HepG2 (cell line): Measurements from ENCODE around the gene SYPL1. TPM values are rescaled to one million over a fixed set of nuclear protein-coding genes. Genes with fewer than 3 reads are reported as not detected.

ENCODE experiments used
- ATAC-seq: fragments of 200-7000 bp; cut with Tn5 transposase; 3 replicates; pipeline ENCODE4 v1.9.1; 2020; ENCODE audit warnings: mild to moderate bottlenecking, moderate library complexity
- BruUV-seq: library from RNA; stranded (reverse); fragments of 400-500 nt; replicated peaks from 2 replicates; lab custom pipeline; 2021; lab: Mats Ljungman, UMichigan
- CTCF ChIA-PET: fragments of 300-600 bp; formaldehyde crosslinking; extraction: SDS; loops from one replicate; lab custom pipeline; 2021; ENCODE audit warnings: low total read pairs, inconsistent platforms, low intra/inter-chr PET ratio; lab: Yijun Ruan, JAX
- POLR2A ChIA-PET: fragments of 350-600 bp; sonication (Branson Sonifier 250); formaldehyde crosslinking; loops from one replicate; lab custom pipeline; 2020; ENCODE audit warnings: antibody characterized with exemption, inconsistent platforms; lab: Yijun Ruan, JAX
- DNase-seq: peaks from one replicate; pipeline ENCODE4 v3.0.0-alpha.2; 2015; ENCODE audit warnings: low spot score
- FAIRE-seq: peaks from 3 replicates; lab custom pipeline; 2011; peaks lifted over from hg19 to GRCh38; lab: Jason Lieb, UNC
- H2AFZ ChIP-seq: one replicate; pipeline ENCODE4 v1.6.1; 2011; ENCODE audit warnings: low read length, inconsistent platforms
- H3K27ac ChIP-seq: fragments of 300-600 bp; 3 replicates; pipeline ENCODE4 v1.8.0; 2011; ENCODE audit warnings: mixed run types, mild to moderate bottlenecking, mixed read lengths, low read length, inconsistent platforms; ENCODE audit not compliant: insufficient read depth; ENCODE audit errors: extremely low read length
- H3K27me3 ChIP-seq, 2 experiments: fragments of 200-600 bp in 1 of 2; 2 replicates in 1 of 2; 3 replicates in 1 of 2; pipeline versions ENCODE4 v1.6.0 to v1.8.0; 2011; ENCODE audit warnings: low read length in 2 of 2, mild to moderate bottlenecking in 2 of 2, moderate library complexity in 2 of 2, inconsistent platforms in 1 of 2; ENCODE audit not compliant: insufficient read depth in 2 of 2, control insufficient read depth in 1 of 2
- H3K36me3 ChIP-seq, 2 experiments: fragments of 200-600 bp in 1 of 2; replicated peaks in 1 of 2; 2 replicates in 1 of 2; 3 replicates in 1 of 2; pipeline versions ENCODE4 v1.5.1 to v1.8.0; 2011; ENCODE audit warnings: low read length in 2 of 2, inconsistent platforms in 1 of 2; ENCODE audit not compliant: insufficient read depth in 2 of 2, control insufficient read depth in 1 of 2
- H3K4me1 ChIP-seq: 2 replicates; pipeline ENCODE4 v1.5.1; 2012; ENCODE audit warnings: low read length, inconsistent platforms; ENCODE audit not compliant: insufficient read depth
- H3K4me2 ChIP-seq: 2 replicates; pipeline ENCODE4 v1.6.0; 2011; ENCODE audit warnings: low read depth, low read length, inconsistent platforms
- H3K4me3 ChIP-seq, 3 experiments: fragments of 200-600 bp in 1 of 3; sonication (generic), shearing (Covaris generic) in 1 of 3; replicated peaks in 1 of 3; 2 replicates each; pipeline ENCODE4 v1.5.1; 2011 to 2016; ENCODE audit warnings: low read length in 3 of 3, inconsistent platforms in 2 of 3, low read depth in 2 of 3, mild to moderate bottlenecking in 2 of 3, control low read depth in 1 of 3, mixed read lengths in 1 of 3; ENCODE audit not compliant: insufficient read depth in 1 of 3
- H3K79me2 ChIP-seq: one replicate; pipeline ENCODE4 v1.6.1; 2011; ENCODE audit warnings: low read length, inconsistent platforms; ENCODE audit not compliant: insufficient read depth
- H3K9ac ChIP-seq: 2 replicates; pipeline ENCODE4 v1.6.0; 2011; ENCODE audit warnings: mild to moderate bottlenecking, low read depth, low read length, inconsistent platforms; ENCODE audit not compliant: insufficient read depth
- H3K9me3 ChIP-seq: 2 replicates; pipeline ENCODE4 v1.5.1; 2012; ENCODE audit warnings: mild to moderate bottlenecking, low read length
- H4K20me1 ChIP-seq: 2 replicates; pipeline ENCODE4 v1.6.0; 2011; ENCODE audit warnings: inconsistent platforms, mild to moderate bottlenecking, low read length, moderate library complexity; ENCODE audit not compliant: insufficient read depth
- ATAD3A ChIP-seq: sonication (generic); formaldehyde crosslinking; IDR thresholded peaks from 2 replicates; pipeline ENCODE4 v1.4.0; 2020; ENCODE audit warnings: missing genetic modification reagents
- CCAR2 ChIP-seq: fragments of 200-400 bp; formaldehyde crosslinking; optimal IDR thresholded peaks from 2 replicates; pipeline ENCODE3; 2018; ENCODE audit warnings: low read depth, mild to moderate bottlenecking, low read length, moderate library complexity
- ETV6 ChIP-seq: sonication (generic); formaldehyde crosslinking; conservative IDR thresholded peaks from 2 replicates; pipeline ENCODE4 v1.4.0; 2020; ENCODE audit warnings: missing genetic modification reagents
- HNRNPH1 ChIP-seq: fragments of 200-400 bp; formaldehyde crosslinking; optimal IDR thresholded peaks from 2 replicates; pipeline ENCODE3; 2017; ENCODE audit warnings: mild to moderate bottlenecking, low read depth, low read length
- MYPOP ChIP-seq: sonication (generic); formaldehyde crosslinking; IDR thresholded peaks from 2 replicates; pipeline ENCODE4 v1.8.1; 2023; ENCODE audit warnings: mild to moderate bottlenecking, moderate library complexity, missing genetic modification reagents
- POLR2G ChIP-seq: fragments of 200-400 bp; formaldehyde crosslinking; IDR thresholded peaks from 2 replicates; pipeline ENCODE4 v1.6.1; 2018; ENCODE audit warnings: mild to moderate bottlenecking, low read depth, low read length, moderate library complexity
- SPEN ChIP-seq: sonication (generic); formaldehyde crosslinking; IDR thresholded peaks from 2 replicates; pipeline ENCODE4 v1.5.1; 2020; ENCODE audit warnings: low read depth, mild to moderate bottlenecking, missing genetic modification reagents
- STAG1 ChIP-seq: sonication (generic); formaldehyde crosslinking; IDR thresholded peaks from 2 replicates; pipeline ENCODE4 v1.4.0; 2020; ENCODE audit warnings: missing genetic modification reagents
- ZNF557 ChIP-seq: sonication (generic); formaldehyde crosslinking; IDR thresholded peaks from 2 replicates; pipeline ENCODE4 v1.4.0; 2020; ENCODE audit warnings: missing genetic modification reagents
- ZNF746 ChIP-seq: sonication (generic); formaldehyde crosslinking; IDR thresholded peaks from 2 replicates; pipeline ENCODE4 v1.8.0; 2022; ENCODE audit warnings: mild to moderate bottlenecking, missing genetic modification reagents
- ZNF761 ChIP-seq: sonication (generic); formaldehyde crosslinking; conservative IDR thresholded peaks from 2 replicates; pipeline ENCODE4 v1.4.0; 2020; ENCODE audit warnings: mild to moderate bottlenecking, missing genetic modification reagents
- ZNF879 ChIP-seq: sonication (generic); formaldehyde crosslinking; IDR thresholded peaks from 2 replicates; pipeline ENCODE4 v1.8.1; 2023; ENCODE audit warnings: missing genetic modification reagents
- ZZZ3 ChIP-seq: sonication (generic); formaldehyde crosslinking; IDR thresholded peaks from 2 replicates; pipeline ENCODE4 v1.4.0; 2020; ENCODE audit warnings: missing genetic modification reagents, mild to moderate bottlenecking, borderline replicate concordance
- WGBS: methylation state at CpG from one replicate; pipeline ENCODE4 v1.1.6; 2017; ENCODE audit warnings: low lambda C conversion rate; 5-methylcytosine and 5-hydroxymethylcytosine counted together
- in situ Hi-C: cut with HindIII; loops from 2 replicates; pipeline ENCODE4 v1.10.0; 2017; ENCODE audit warnings: low pct_unique_long_range_greater_than_20kb; ENCODE audit not compliant: extremely low pct_ligation_motif_present
- intact Hi-C: fragments of 100-400 bp; cut with micrococcal nuclease; formaldehyde crosslinking; loops from one replicate; pipeline ENCODE4 v1.10.0; 2022; ENCODE audit not compliant: unreplicated experiment
- polyA plus RNA-seq, 8 experiments: library from polyadenylated mRNA; depleted of rRNA in 3 of 8; stranded (reverse) in 7 of 8; unstranded in 1 of 8; fragments of >200 nt; fragmentation: Illumina TruSeq in 4 of 8; extraction: Trizol in 4 of 8; gene quantifications; 2 replicates each; pipeline versions ENCODE4 v1.2.1 to v1.2.3, GENCODE V29; 2011 to 2016; ENCODE audit warnings: low read depth in 4 of 8, missing spikeins in 1 of 8, mixed read lengths in 1 of 8; ENCODE audit not compliant: insufficient read depth in 1 of 8
- total RNA-seq, 5 experiments: library from RNA; depleted of rRNA; stranded (reverse); fragments of >200 nt; fragmentation: Illumina TruSeq; extraction: Trizol; gene quantifications; 2 replicates each; pipeline ENCODE4 v1.2.3, GENCODE V29; 2016; ENCODE audit warnings: low read depth in 1 of 5
- TF ChIP-seq, protein P1 (sequence below): sonication (generic); formaldehyde crosslinking; IDR thresholded peaks from 2 replicates; pipeline ENCODE4 v1.4.0; 2020; ENCODE audit warnings: missing genetic modification reagents
- TF ChIP-seq, protein P2 (sequence below): sonication (generic); formaldehyde crosslinking; IDR thresholded peaks from 2 replicates; pipeline ENCODE4 v1.8.0; 2022; ENCODE audit warnings: missing genetic modification reagents, mild to moderate bottlenecking, inconsistent platforms, borderline replicate concordance
- TF ChIP-seq, protein P3 (sequence below): sonication (generic); formaldehyde crosslinking; IDR thresholded peaks from 2 replicates; pipeline ENCODE4 v1.5.0; 2020; ENCODE audit warnings: mild to moderate bottlenecking, missing genetic modification reagents
- TF ChIP-seq, protein P4 (sequence below): sonication (generic); formaldehyde crosslinking; IDR thresholded peaks from 2 replicates; pipeline ENCODE4 v1.9.0; 2022; ENCODE audit warnings: missing genetic modification reagents, mild to moderate bottlenecking, borderline replicate concordance

SYPL1 gene
- total and polyA plus RNA-seq, 2 of the 13 experiments (the other 11 are each of a cell fraction or from before 2014, with no cell fraction given), result 27.5 to 40.2 TPM

- DNase-seq, result no peak
- no peak overlapping the region for H3K4me3 ChIP-seq
- no peaks in the 10 kb centered on the region for H3K9me3 ChIP-seq
- H3K4me2 ChIP-seq, result peak overlapping the region; percentile 57
- ATAC-seq, result peak; percentile 71
- ChIA-PET CTCF (no interaction called here), POLR2A (interaction anchor here (0.9 kb wide), 1 partner anchor 41 kb away, joined by 5 read pairs; the partner anchor contains the start of gene SYPL1)
- 43% methylated on average over 8 of the region's 9 CpGs for WGBS
- H3K27me3 ChIP-seq, result peaks cover 0 to 3% of the 10 kb centered on the region in 2 experiments; a peak in 2 of 5 replicates
- in situ Hi-C loops (no loop called here), intact Hi-C loops (no loop called here)
- H3K36me3 ChIP-seq, result no peaks in the 10 kb centered on the region
- H3K4me1 ChIP-seq, result peaks cover 75% of the 10 kb centered on the region
- FAIRE-seq, result no peak
- no peaks in the 10 kb centered on the region for H4K20me1 ChIP-seq
- no peaks in the 10 kb centered on the region for H3K79me2 ChIP-seq
- peak overlapping the region; percentile 47 for H3K27ac ChIP-seq
- no peak overlapping the region for H2AFZ ChIP-seq
- no peak overlapping the region for H3K9ac ChIP-seq
- BruUV-seq, result no TSS peak
- TF ChIP-seq ATAD3A (CRISPR knock-in tag) (no peak), HNRNPH1 (no peak), ETV6 (CRISPR knock-in tag) (no peak), SPEN (no peak), ZNF746 (CRISPR knock-in tag) (0 out of 2 replicates have a peak, but pooled peaks have one; percentile 20), MYPOP (0 out of 2 replicates have a peak, but pooled peaks have one; percentile 18), ZZZ3 (CRISPR knock-in tag) (no peak), STAG1 (no peak), ZNF879 (CRISPR knock-in tag) (no peak), POLR2G (no peak), ZNF557 (CRISPR knock-in tag) (0 out of 2 replicates have a peak, but pooled peaks have one; percentile 2), CCAR2 (no peak), ZNF761 (no peak)
- TF ChIP-seq, protein P1, sequence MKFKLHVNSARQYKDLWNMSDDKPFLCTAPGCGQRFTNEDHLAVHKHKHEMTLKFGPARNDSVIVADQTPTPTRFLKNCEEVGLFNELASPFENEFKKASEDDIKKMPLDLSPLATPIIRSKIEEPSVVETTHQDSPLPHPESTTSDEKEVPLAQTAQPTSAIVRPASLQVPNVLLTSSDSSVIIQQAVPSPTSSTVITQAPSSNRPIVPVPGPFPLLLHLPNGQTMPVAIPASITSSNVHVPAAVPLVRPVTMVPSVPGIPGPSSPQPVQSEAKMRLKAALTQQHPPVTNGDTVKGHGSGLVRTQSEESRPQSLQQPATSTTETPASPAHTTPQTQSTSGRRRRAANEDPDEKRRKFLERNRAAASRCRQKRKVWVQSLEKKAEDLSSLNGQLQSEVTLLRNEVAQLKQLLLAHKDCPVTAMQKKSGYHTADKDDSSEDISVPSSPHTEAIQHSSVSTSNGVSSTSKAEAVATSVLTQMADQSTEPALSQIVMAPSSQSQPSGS (CRISPR knock-in tag), result no peak
- TF ChIP-seq, protein P2, sequence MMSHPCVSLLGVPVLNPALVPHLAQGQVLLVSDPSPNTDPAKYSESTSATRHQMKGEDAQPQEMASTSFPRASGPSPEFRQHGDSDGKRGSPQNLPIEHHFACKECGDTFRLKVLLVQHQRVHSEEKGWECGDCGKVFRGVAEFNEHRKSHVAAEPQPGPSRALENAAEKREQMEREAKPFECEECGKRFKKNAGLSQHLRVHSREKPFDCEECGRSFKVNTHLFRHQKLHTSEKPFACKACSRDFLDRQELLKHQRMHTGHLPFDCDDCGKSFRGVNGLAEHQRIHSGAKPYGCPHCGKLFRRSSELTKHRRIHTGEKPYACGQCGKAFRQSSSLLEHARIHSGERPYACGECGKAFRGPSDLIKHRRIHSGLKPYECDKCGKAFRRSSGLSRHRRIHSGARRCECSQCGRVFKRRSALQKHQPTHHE, result no peak
- TF ChIP-seq, protein P3, sequence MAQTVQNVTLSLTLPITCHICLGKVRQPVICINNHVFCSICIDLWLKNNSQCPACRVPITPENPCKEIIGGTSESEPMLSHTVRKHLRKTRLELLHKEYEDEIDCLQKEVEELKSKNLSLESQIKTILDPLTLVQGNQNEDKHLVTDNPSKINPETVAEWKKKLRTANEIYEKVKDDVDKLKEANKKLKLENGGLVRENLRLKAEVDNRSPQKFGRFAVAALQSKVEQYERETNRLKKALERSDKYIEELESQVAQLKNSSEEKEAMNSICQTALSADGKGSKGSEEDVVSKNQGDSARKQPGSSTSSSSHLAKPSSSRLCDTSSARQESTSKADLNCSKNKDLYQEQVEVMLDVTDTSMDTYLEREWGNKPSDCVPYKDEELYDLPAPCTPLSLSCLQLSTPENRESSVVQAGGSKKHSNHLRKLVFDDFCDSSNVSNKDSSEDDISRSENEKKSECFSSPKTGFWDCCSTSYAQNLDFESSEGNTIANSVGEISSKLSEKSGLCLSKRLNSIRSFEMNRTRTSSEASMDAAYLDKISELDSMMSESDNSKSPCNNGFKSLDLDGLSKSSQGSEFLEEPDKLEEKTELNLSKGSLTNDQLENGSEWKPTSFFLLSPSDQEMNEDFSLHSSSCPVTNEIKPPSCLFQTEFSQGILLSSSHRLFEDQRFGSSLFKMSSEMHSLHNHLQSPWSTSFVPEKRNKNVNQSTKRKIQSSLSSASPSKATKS (CRISPR knock-in tag), result no peak
- TF ChIP-seq, protein P4, sequence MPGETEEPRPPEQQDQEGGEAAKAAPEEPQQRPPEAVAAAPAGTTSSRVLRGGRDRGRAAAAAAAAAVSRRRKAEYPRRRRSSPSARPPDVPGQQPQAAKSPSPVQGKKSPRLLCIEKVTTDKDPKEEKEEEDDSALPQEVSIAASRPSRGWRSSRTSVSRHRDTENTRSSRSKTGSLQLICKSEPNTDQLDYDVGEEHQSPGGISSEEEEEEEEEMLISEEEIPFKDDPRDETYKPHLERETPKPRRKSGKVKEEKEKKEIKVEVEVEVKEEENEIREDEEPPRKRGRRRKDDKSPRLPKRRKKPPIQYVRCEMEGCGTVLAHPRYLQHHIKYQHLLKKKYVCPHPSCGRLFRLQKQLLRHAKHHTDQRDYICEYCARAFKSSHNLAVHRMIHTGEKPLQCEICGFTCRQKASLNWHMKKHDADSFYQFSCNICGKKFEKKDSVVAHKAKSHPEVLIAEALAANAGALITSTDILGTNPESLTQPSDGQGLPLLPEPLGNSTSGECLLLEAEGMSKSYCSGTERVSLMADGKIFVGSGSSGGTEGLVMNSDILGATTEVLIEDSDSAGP (CRISPR knock-in tag), result peak; percentile 43; the same call in 1 of the 2 replicates
Observed at GRCh38 chr7:106071356-106071998, 40.6 kb downstream of the SYPL1 start.
